H1 (cell line): ENCODE data around the gene MANBA. TPM values are rescaled to one million over a fixed set of nuclear protein-coding genes. Genes with fewer than 3 reads are reported as not detected.

ENCODE experiments used
- CTCF ChIA-PET: fragments of 300-600 bp; sonication (Branson Sonifier 250); formaldehyde crosslinking; loops from one replicate; lab custom pipeline; 2021; ENCODE audit not compliant: partially characterized antibody; lab: Charles Lee
- POLR2A ChIA-PET: fragments of 300-600 bp; sonication (Branson Sonifier 250); formaldehyde crosslinking; loops from one replicate; lab custom pipeline; 2021; ENCODE audit warnings: inconsistent platforms; ENCODE audit not compliant: partially characterized antibody; lab: Charles Lee
- DNase-seq, 2 experiments: peaks; one replicate each; pipeline versions ENCODE4 v3.0.0 to v3.0.0-alpha.2; 2010 to 2022; ENCODE audit warnings: low spot score in 2 of 2, low read depth in 1 of 2, mixed read lengths in 1 of 2
- FAIRE-seq: peaks from 2 replicates; lab custom pipeline; 2011; peaks lifted over from hg19 to GRCh38; lab: Jason Lieb, UNC
- H2AFZ ChIP-seq: 2 replicates; pipeline ENCODE4 v1.8.1; 2012; ENCODE audit warnings: low read length, inconsistent platforms
- H2AK5ac ChIP-seq: 2 replicates; pipeline ENCODE4 v1.6.1; 2013; ENCODE audit warnings: low read depth, low read length
- H2BK120ac ChIP-seq: replicated peaks from 2 replicates; pipeline ENCODE3; 2013; ENCODE audit warnings: low read depth, low read length, inconsistent platforms
- H2BK12ac ChIP-seq: 2 replicates; pipeline ENCODE4 v1.6.1; 2013; ENCODE audit warnings: low read depth, low read length
- H2BK15ac ChIP-seq: 2 replicates; pipeline ENCODE4 v1.6.1; 2013; ENCODE audit warnings: low read length
- H2BK20ac ChIP-seq: 2 replicates; pipeline ENCODE4 v1.6.1; 2013; ENCODE audit warnings: low read length
- H2BK5ac ChIP-seq: 2 replicates; pipeline ENCODE4 v1.6.1; 2013; ENCODE audit warnings: low read depth, low read length
- H3K14ac ChIP-seq: 2 replicates; pipeline ENCODE4 v1.6.1; 2013; ENCODE audit warnings: inconsistent platforms; ENCODE audit not compliant: insufficient read length
- H3K18ac ChIP-seq: 2 replicates; pipeline ENCODE4 v1.6.1; 2013; ENCODE audit warnings: low read length; ENCODE audit errors: extremely low read depth
- H3K23ac ChIP-seq: 2 replicates; pipeline ENCODE4 v1.6.1; 2013; ENCODE audit warnings: inconsistent platforms; ENCODE audit not compliant: insufficient read length
- H3K23me2 ChIP-seq: 2 replicates; pipeline ENCODE4 v1.6.1; 2013; ENCODE audit warnings: low read depth, low read length
- H3K27ac ChIP-seq: 2 replicates; pipeline ENCODE4 v1.6.1; 2011; ENCODE audit warnings: low read depth, low read length, inconsistent platforms
- H3K27me3 ChIP-seq, 4 experiments: replicated peaks in 1 of 4; 1 replicate in 1 of 4; 2 replicates in 3 of 4; pipeline versions ENCODE4 v1.6.1 to v1.8.1; 2011 to 2013; ENCODE audit warnings: low read length in 3 of 4, mild to moderate bottlenecking in 3 of 4, inconsistent platforms in 2 of 4, mixed read lengths in 2 of 4, moderate library complexity in 1 of 4; ENCODE audit not compliant: control insufficient read depth in 3 of 4, insufficient read depth in 3 of 4; ENCODE audit errors: extremely low read depth in 1 of 4
- H3K36me3 ChIP-seq, 4 experiments: 2 replicates each; pipeline versions ENCODE4 v1.6.1 to v1.8.1; 2011 to 2013; ENCODE audit warnings: mild to moderate bottlenecking in 4 of 4, low read length in 3 of 4, moderate library complexity in 2 of 4, control low read depth in 1 of 4, inconsistent platforms in 1 of 4; ENCODE audit not compliant: insufficient read depth in 4 of 4, control insufficient read depth in 2 of 4
- H3K4ac ChIP-seq: replicated peaks from 2 replicates; pipeline ENCODE3; 2013; ENCODE audit warnings: low read length, low read depth, mixed read lengths, inconsistent platforms; ENCODE audit not compliant: insufficient read length
- H3K4me1 ChIP-seq, 4 experiments: replicated peaks in 1 of 4; 1 replicate in 1 of 4; 2 replicates in 3 of 4; pipeline versions ENCODE4 v1.6.1 to v1.8.1; 2011 to 2013; ENCODE audit warnings: low read length in 3 of 4, inconsistent platforms in 2 of 4, mixed read lengths in 1 of 4; ENCODE audit not compliant: insufficient read depth in 4 of 4, control insufficient read depth in 3 of 4
- H3K4me2 ChIP-seq, 2 experiments: 2 replicates each; pipeline versions ENCODE4 v1.6.1 to v1.8.1; 2011 to 2013; ENCODE audit warnings: low read depth in 2 of 2, low read length in 2 of 2, control low read depth in 1 of 2, inconsistent platforms in 1 of 2, mild to moderate bottlenecking in 1 of 2; ENCODE audit not compliant: insufficient read depth in 1 of 2
- H3K4me3 ChIP-seq, 4 experiments: fragments of 200-600, 300-600 bp in 1 of 4; sonication (generic), shearing (Covaris generic), sonication (Bioruptor Twin) in 1 of 4; 2 replicates each; pipeline versions ENCODE4 v1.5.1 to v1.8.1; 2011 to 2016; ENCODE audit warnings: low read length in 4 of 4, low read depth in 3 of 4, control low read depth in 2 of 4, inconsistent platforms in 2 of 4, mild to moderate bottlenecking in 2 of 4, mixed read lengths in 1 of 4, moderate library complexity in 1 of 4; ENCODE audit not compliant: insufficient read depth in 2 of 4; ENCODE audit errors: extremely low read depth in 1 of 4
- H3K56ac ChIP-seq: replicated peaks from 2 replicates; pipeline ENCODE3; 2013; ENCODE audit warnings: low read depth, mild to moderate bottlenecking, mixed read lengths, low read length, inconsistent platforms; ENCODE audit not compliant: insufficient read length
- H3K79me1 ChIP-seq: 2 replicates; pipeline ENCODE4 v1.6.1; 2013; ENCODE audit warnings: low read depth, low read length, control low read depth
- H3K79me2 ChIP-seq, 2 experiments: 2 replicates each; pipeline versions ENCODE4 v1.6.1 to v1.8.1; 2012 to 2013; ENCODE audit warnings: low read length in 2 of 2, mild to moderate bottlenecking in 2 of 2, inconsistent platforms in 1 of 2; ENCODE audit not compliant: insufficient read depth in 2 of 2, control insufficient read depth in 1 of 2
- H3K9ac ChIP-seq, 4 experiments: replicated peaks in 1 of 4; 1 replicate in 1 of 4; 2 replicates in 3 of 4; pipeline versions ENCODE4 v1.6.1 to v1.8.1; 2011 to 2013; ENCODE audit warnings: low read depth in 3 of 4, low read length in 3 of 4, control low read depth in 2 of 4, mild to moderate bottlenecking in 2 of 4, moderate library complexity in 2 of 4, inconsistent platforms in 1 of 4; ENCODE audit errors: extremely low read depth in 1 of 4
- H3K9me3 ChIP-seq, 2 experiments: 2 replicates each; pipeline versions ENCODE4 v1.6.1 to v1.8.1; 2012 to 2013; ENCODE audit warnings: mild to moderate bottlenecking in 2 of 2, moderate library complexity in 2 of 2, control low read depth in 1 of 2, inconsistent platforms in 1 of 2, low read depth in 1 of 2, low read length in 1 of 2, mixed read lengths in 1 of 2; ENCODE audit not compliant: insufficient read depth in 2 of 2
- H4K20me1 ChIP-seq, 2 experiments: replicated peaks in 1 of 2; 2 replicates each; pipeline versions ENCODE3 to v1.8.1; 2011 to 2013; ENCODE audit warnings: inconsistent platforms in 2 of 2, low read length in 2 of 2, mild to moderate bottlenecking in 1 of 2; ENCODE audit not compliant: insufficient read depth in 2 of 2, control insufficient read depth in 1 of 2
- H4K5ac ChIP-seq: 2 replicates; pipeline ENCODE4 v1.6.1; 2013; ENCODE audit warnings: low read length, low read depth, mixed read lengths, inconsistent platforms; ENCODE audit not compliant: insufficient read length
- H4K8ac ChIP-seq: 2 replicates; pipeline ENCODE4 v1.8.0; 2013; ENCODE audit warnings: mild to moderate bottlenecking, moderate library complexity, low read length, inconsistent platforms; ENCODE audit not compliant: insufficient read depth; ENCODE audit errors: extremely low read depth
- H4K91ac ChIP-seq: replicated peaks from 2 replicates; pipeline ENCODE3; 2013; ENCODE audit warnings: low read length, mixed read lengths, inconsistent platforms; ENCODE audit not compliant: insufficient read length
- BCL11A ChIP-seq, 2 experiments: IDR thresholded peaks; one replicate each; pipeline ENCODE4 v1.6.1; 2011; ENCODE audit warnings: low read depth in 2 of 2, low read length in 2 of 2, mild to moderate bottlenecking in 2 of 2
- HDAC2 ChIP-seq, 2 experiments: fragments of 300-600 bp in 1 of 2; sonication (generic) in 1 of 2; IDR thresholded peaks; 2 replicates each; pipeline ENCODE4 v1.6.1; 2011 to 2012; ENCODE audit warnings: low read depth in 2 of 2, low read length in 2 of 2, mild to moderate bottlenecking in 2 of 2, moderate library complexity in 2 of 2, borderline replicate concordance in 1 of 2, inconsistent platforms in 1 of 2
- KDM5A ChIP-seq: fragments of 200-600 bp; IDR thresholded peaks from 2 replicates; pipeline ENCODE4 v1.7.1; 2012; ENCODE audit warnings: mild to moderate bottlenecking, low read length, inconsistent platforms, mixed read lengths
- MAX ChIP-seq: IDR thresholded peaks from 2 replicates; pipeline ENCODE4 v1.6.1; 2012; ENCODE audit warnings: inconsistent platforms
- PHF8 ChIP-seq: fragments of 200-600 bp; sonication (generic); conservative IDR thresholded peaks from 2 replicates; pipeline ENCODE4 v1.7.1; 2012; ENCODE audit warnings: low read depth, mild to moderate bottlenecking, inconsistent platforms, low read length, moderate library complexity
- RNF2 ChIP-seq: fragments of 200-900, 300-1000 bp; sonication (generic); IDR thresholded peaks from 2 replicates; pipeline ENCODE4 v1.7.1; 2016; ENCODE audit warnings: borderline replicate concordance, low read depth, mild to moderate bottlenecking, antibody characterized with exemption, low read length; ENCODE audit not compliant: poor library complexity, severe bottlenecking; ENCODE audit errors: missing control alignments
- SIRT6 ChIP-seq: IDR thresholded peaks from one replicate; pipeline ENCODE4 v1.7.1; 2012; ENCODE audit warnings: low read length, inconsistent platforms
- TAF7 ChIP-seq: optimal IDR thresholded peaks from 2 replicates; pipeline ENCODE3; 2011; ENCODE audit warnings: low read depth, mild to moderate bottlenecking, inconsistent platforms, low read length, moderate library complexity, borderline replicate concordance
- TBP ChIP-seq: IDR thresholded peaks from 2 replicates; pipeline ENCODE4 v1.6.1; 2011; ENCODE audit warnings: low read depth, low read length, improper control_type of control experiment
- WGBS, 2 experiments: shearing (Covaris generic) in 1 of 2; methylation state at CpG; one replicate each; pipeline versions ENCODE4 v1.1.6 to v1.1.7; 2013 to 2015; ENCODE audit warnings: low lambda C conversion rate in 2 of 2, mixed read lengths in 2 of 2, inconsistent platforms in 1 of 2, low coverage in 1 of 2, missing lambda C conversion rate in 1 of 2; ENCODE audit not compliant: insufficient replicate concordance in 2 of 2, insufficient coverage in 1 of 2, insufficient read length in 1 of 2; ENCODE audit errors: extremely low coverage in 1 of 2, missing lambda C conversion rate in 1 of 2; 5-methylcytosine and 5-hydroxymethylcytosine counted together
- polyA plus RNA-seq, 7 experiments: library from polyadenylated mRNA; depleted of rRNA in 3 of 7; stranded (reverse) in 5 of 7; unstranded in 2 of 7; fragments of >200 nt in 5 of 7; fragments of 200-250 nt in 2 of 7; gene quantifications; 1 replicate in 5 of 7; 2 replicates in 1 of 7; 4 replicates in 1 of 7; pipeline versions ENCODE4 v1.2.1 to v1.2.3, GENCODE V29; 2011 to 2013; ENCODE audit warnings: missing spikeins in 2 of 7, mixed read lengths in 2 of 7
- total RNA-seq: library from RNA; stranded (reverse); fragmentation: NEBNext Ultra II Directional; extraction: Animal tissue kit (Norgen Biotek cat#: 25700); gene quantifications from 2 replicates; pipeline ENCODE4 v1.2.1, GENCODE V29; 2021

Gene MANBA
- total and polyA plus RNA-seq, 2 of the 8 experiments (the other 6 are each of a cell fraction or from before 2014, with no cell fraction given): 22.9 to 27.8 TPM

- H3K4ac ChIP-seq: no peak overlapping the region
- no peak overlapping the region for H4K91ac ChIP-seq
- H3K4me1 ChIP-seq: peaks cover 0 to 7% (median 1%) of the 10 kb centered on the region in 4 experiments; a peak in 3 of 7 replicates
- CTCF ChIA-PET: interaction anchor here (1.2 to 1.5 kb wide), 2 partner anchors 24 to 30 kb away, joined by 3 read pairs; no protein-coding TSS in a partner anchor
- H3K9ac ChIP-seq: peak overlapping the region; percentile 15 to 86 (median 75)
- peak overlapping the region; percentile 95 for H2AFZ ChIP-seq
- DNase-seq (no peak), FAIRE-seq (peak; percentile 19)
- WGBS, 2 experiments: 5% methylated on average over 24 of the region's 25 CpGs; no CpG with 5 or more reads in 1 of the 2 experiments
- no peak overlapping the region for H2BK12ac ChIP-seq
- no peak overlapping the region for H3K56ac ChIP-seq
- H3K27me3 ChIP-seq: no peaks in the 10 kb centered on the region
- peaks cover 14% of the 10 kb centered on the region for H3K23me2 ChIP-seq
- peak overlapping the region; percentile 74; the same call in 1 of the 2 replicates for H2BK15ac ChIP-seq
- H4K8ac ChIP-seq: no peak overlapping the region
- no peak overlapping the region for H2BK120ac ChIP-seq
- peak overlapping the region; percentile 89 to 91 for H3K4me2 ChIP-seq
- no peaks in the 10 kb centered on the region for H3K36me3 ChIP-seq
- POLR2A ChIA-PET: interaction anchor here (0.5 to 2.7 kb wide), 12 partner anchors 8 to 109 kb away, joined by 3 to 26 read pairs (median 4); partner anchors contain the start of genes CISD2 and UBE2D3
- no peak overlapping the region for H3K14ac ChIP-seq
- H2AK5ac ChIP-seq: no peak overlapping the region
- H2BK5ac ChIP-seq: no peak overlapping the region
- H3K23ac ChIP-seq: no peak overlapping the region
- H3K79me2 ChIP-seq: peaks cover 5 to 40% of the 10 kb centered on the region in 2 experiments; a peak in 3 of 4 replicates
- peak overlapping the region; percentile 73 to 94 (median 85) for H3K4me3 ChIP-seq
- no peak overlapping the region for H4K5ac ChIP-seq
- H3K9me3 ChIP-seq: no peaks in the 10 kb centered on the region
- no peak overlapping the region for H2BK20ac ChIP-seq
- H3K79me1 ChIP-seq: peaks cover 3% of the 10 kb centered on the region; the same call in 1 of the 2 replicates
- no peak overlapping the region for H3K27ac ChIP-seq
- no peak overlapping the region; the same call in 1 of the 2 replicates for H3K18ac ChIP-seq
- peaks cover 0 to 5% of the 10 kb centered on the region in 2 experiments for H4K20me1 ChIP-seq
- no peak for TF ChIP-seq RNF2
- no peak for TF ChIP-seq PHF8
- no peak for TF ChIP-seq BCL11A (IDR thresholded peaks at IDR 0.05; ENCODE audit: low read depth in 2 of 2, low read length in 2 of 2)
- peak; percentile 21; the same call in 1 of the 2 replicates for TF ChIP-seq MAX
- no peak for TF ChIP-seq TAF7
- peak in 1 of 2 experiments; percentile 16; a peak in 1 of 4 replicates for TF ChIP-seq HDAC2 (IDR thresholded peaks at IDR 0.05; ENCODE audit: borderline replicate concordance in 1 of 2, low read depth in 2 of 2, low read length in 2 of 2)
- no peak for TF ChIP-seq SIRT6
- TF ChIP-seq KDM5A: no peak
- no peak; the same call in 1 of the 2 replicates for TF ChIP-seq TBP
Observed at GRCh38 chr4:102759831-102760644, 730 bp downstream of the MANBA start.
